Mucosa of descending colon (tissue), 3 donors: Measurements from ENCODE around the gene RRM2. TPM values are rescaled to one million over a fixed set of nuclear protein-coding genes. Genes with fewer than 3 reads are reported as not detected.

ENCODE experiments used
- total RNA-seq, 3 donors: library from RNA; stranded (reverse); fragmentation: NEBNext Ultra II Directional in 2 of 3; extraction: Animal tissue kit (Norgen Biotek cat#: 25700) in 2 of 3; gene quantifications; one replicate each; pipeline versions ENCODE4 v1.2.1 to v1.2.4, GENCODE V29; 2021 to 2023
- donor health status: DM: no; HTN: no; CAD: no; lungs with moderate emphysema.
- donor health status: DM: no; HTN: no; CAD: no.
- donor health status: DM: no; HTN: yes; CAD: no.

The RRM2 gene
- total RNA-seq, 3 donors from 2014 or later = 8.5 to 65.3 (median 12.5) TPM

Other genes starting within 250 kb of the RRM2 start
- gene GRHL1, start 171.0 kb upstream of the RRM2 start, total RNA-seq = 1 to 10 TPM in 2 of 3 donors, under 1 TPM in 1; 0.41 to 2.0 (median 1.9) TPM
- gene KLF11, start 79.2 kb upstream of the RRM2 start, total RNA-seq = 10 to 100 TPM in 2 of 3 donors, 1 to 10 TPM in 1; 5.9 to 34.7 (median 11.9) TPM
- 1 to 10 TPM in 1 of 3 donors, under 1 TPM in 2; 0.58 to 5.1 (median 0.98) TPM for gene CYS1, start 42.3 kb upstream of the RRM2 start, total RNA-seq
- 10 to 100 TPM; 42.0 to 98.1 (median 47.7) TPM for gene HPCAL1, start 180.2 kb downstream of the RRM2 start, total RNA-seq